ENCODE measurements around the gene CBFA2T3. TPM values are rescaled to one million over a fixed set of nuclear protein-coding genes. Genes with fewer than 3 reads are reported as not detected.

CBFA2T3 gene
- total and polyA plus RNA-seq, 9 donors: 0.53 to 2.8 (median 1.2) TPM; not detected in 1

- Histone ChIP-seq H3K27ac (no peak overlapping the region), H3K4me3 (no peak overlapping the region), H3K9me3 (peaks cover 0 to 4% of the 10 kb centered on the region in 2 donors), H3K36me3 (no peaks in the 10 kb centered on the region), H3K4me1 (ENCODE audit: insufficient read depth) (no peaks in the 10 kb centered on the region), H3K27me3 (no peaks in the 10 kb centered on the region)
- TF ChIP-seq POLR2A (IDR thresholded peaks at IDR 0.05) (no peak), CTCF (IDR thresholded peaks at IDR 0.05) (no peak), EP300 (IDR thresholded peaks at IDR 0.05) (no peak)
- intact Hi-C loops (cut with DNase I): no loop called here
- no peak for DNase-seq
- 53 to 66% (median 60%) methylated on average over 23 of the region's 23 CpGs for WGBS, 3 donors
Observed at GRCh38 chr16:89023621-89024511, 46.9 kb upstream of the CBFA2T3 start.

GRCh38 chr16:89023151-89023551 is 46.1 kb upstream of the CBFA2T3 start:
- intact Hi-C loops (cut with DNase I): no loop called here

GRCh38 chr16:89022051-89022836 is 45.2 kb upstream of the CBFA2T3 start:
- 67 to 69% (median 69%) methylated on average over 25 of the region's 25 CpGs for WGBS, 3 donors
- DNase-seq: no peak
- no peak overlapping the region for H3K4me3 ChIP-seq
- H3K9me3 ChIP-seq: peaks cover 0 to 4% of the 10 kb centered on the region in 2 donors
- TF ChIP-seq CTCF (IDR thresholded peaks at IDR 0.05) (no peak), EP300 (IDR thresholded peaks at IDR 0.05) (no peak), POLR2A (IDR thresholded peaks at IDR 0.05) (no peak)
- no peaks in the 10 kb centered on the region for H3K36me3 ChIP-seq
- H3K27ac ChIP-seq: no peak overlapping the region
- H3K27me3 ChIP-seq: no peaks in the 10 kb centered on the region
- no peaks in the 10 kb centered on the region for H3K4me1 ChIP-seq (ENCODE audit: insufficient read depth)
- intact Hi-C loops (cut with DNase I): no loop called here

More at GRCh38 chr16:89023151-89023551, 46.1 kb upstream of the CBFA2T3 start:
- no peak for TF ChIP-seq EP300 (IDR thresholded peaks at IDR 0.05)
- TF ChIP-seq POLR2A (IDR thresholded peaks at IDR 0.05): no peak
- no peak for TF ChIP-seq CTCF (IDR thresholded peaks at IDR 0.05)
- Histone ChIP-seq H3K9me3 (peaks cover 0 to 4% of the 10 kb centered on the region in 2 donors), H3K4me3 (no peak overlapping the region), H3K27ac (no peak overlapping the region), H3K4me1 (ENCODE audit: insufficient read depth) (no peaks in the 10 kb centered on the region), H3K36me3 (no peaks in the 10 kb centered on the region), H3K27me3 (no peaks in the 10 kb centered on the region)
- 84 to 88% (median 84%) methylated on average over 10 of the region's 10 CpGs for WGBS, 3 donors
- no peak for DNase-seq

GRCh38 chr16:89020925-89021595 is 44.1 kb upstream of the CBFA2T3 start:
- Histone ChIP-seq H3K4me1 (ENCODE audit: insufficient read depth) (no peaks in the 10 kb centered on the region), H3K36me3 (no peaks in the 10 kb centered on the region), H3K4me3 (no peak overlapping the region), H3K9me3 (peaks cover 0 to 8% of the 10 kb centered on the region in 2 donors), H3K27ac (no peak overlapping the region), H3K27me3 (no peaks in the 10 kb centered on the region)
- DNase-seq: no peak
- intact Hi-C loops (cut with DNase I): no loop called here
- TF ChIP-seq POLR2A (IDR thresholded peaks at IDR 0.05): no peak
- no peak for TF ChIP-seq CTCF (IDR thresholded peaks at IDR 0.05)
- TF ChIP-seq EP300 (IDR thresholded peaks at IDR 0.05): no peak
- 81 to 88% (median 82%) methylated on average over 23 of the region's 23 CpGs for WGBS, 3 donors
